Activated naive CD4-positive, alpha-beta T cell treated with anti-CD3 and anti-CD28 coated beads, Interleukin-2, amount 50 U/mL, for 24 hours (primary cell): Measurements from ENCODE around the gene C3.
A peak's percentile ranks its signal among the peaks of the same experiment; 100 is the strongest.

ENCODE experiments used
- H3K27ac Mint-ChIP-seq: one replicate; pipeline ENCODE4 v1.8.0; 2021; ENCODE audit warnings: mild to moderate bottlenecking, mixed read lengths
- H3K27me3 Mint-ChIP-seq: one replicate; pipeline ENCODE4 v1.8.0; 2021; ENCODE audit warnings: mixed read lengths
- H3K36me3 Mint-ChIP-seq: one replicate; pipeline ENCODE4 v1.8.0; 2021; ENCODE audit warnings: mixed read lengths
- H3K4me1 Mint-ChIP-seq: one replicate; pipeline ENCODE4 v1.8.0; 2021; ENCODE audit warnings: mixed read lengths
- H3K4me3 Mint-ChIP-seq: one replicate; pipeline ENCODE4 v1.8.0; 2021; ENCODE audit warnings: mild to moderate bottlenecking, mixed read lengths
- H3K9me3 Mint-ChIP-seq: one replicate; pipeline ENCODE4 v1.8.0; 2021; ENCODE audit warnings: mixed read lengths

C3 gene

DNA sequence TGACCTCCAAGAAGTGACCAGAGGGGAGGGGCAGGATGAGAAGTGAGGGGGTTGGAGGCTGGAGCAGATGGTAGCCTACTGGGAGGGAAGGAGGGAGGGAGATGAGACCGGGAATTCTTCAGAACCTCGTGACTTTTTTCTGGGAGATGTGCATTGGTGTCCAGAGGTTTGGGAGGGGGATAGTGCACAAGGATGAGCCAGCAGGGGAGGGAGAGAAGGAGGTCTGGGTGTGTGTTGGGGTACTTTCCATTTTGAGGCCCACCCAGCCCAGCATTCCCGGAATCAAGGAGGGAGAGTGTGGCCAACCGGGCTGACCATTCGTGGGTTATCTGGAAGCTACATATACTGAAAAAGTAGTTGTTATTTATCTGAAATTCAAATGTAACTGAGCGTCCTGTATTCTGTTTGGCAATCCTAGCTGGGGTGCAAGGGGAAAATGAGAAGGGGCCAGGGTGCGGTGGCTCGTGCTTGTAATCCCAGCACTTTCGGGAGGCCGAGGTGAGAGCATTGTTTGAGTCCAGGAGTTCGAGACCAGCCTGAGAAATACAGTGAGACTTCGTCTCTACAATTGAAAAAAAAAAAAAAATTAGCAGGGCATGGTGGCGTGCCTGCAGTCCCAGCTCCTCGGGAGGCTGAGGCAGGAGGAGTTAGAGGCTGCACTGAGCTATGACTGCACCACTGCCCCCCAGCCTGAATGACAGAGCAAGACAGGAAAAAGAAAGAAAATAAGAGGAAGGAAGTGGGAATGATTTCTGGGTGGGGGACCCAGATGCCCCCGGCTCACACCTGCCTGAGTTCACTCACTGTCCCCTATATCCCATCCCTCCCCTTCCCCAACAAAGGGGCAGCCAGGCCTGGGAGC is 4.4 kb upstream of the C3 start:
- no peak overlapping the region for H3K4me3 Mint-ChIP-seq
- no peaks in the 10 kb centered on the region for H3K27me3 Mint-ChIP-seq
- peaks cover 23% of the 10 kb centered on the region for H3K4me1 Mint-ChIP-seq
- no peaks in the 10 kb centered on the region for H3K36me3 Mint-ChIP-seq
- no peaks in the 10 kb centered on the region for H3K9me3 Mint-ChIP-seq
- H3K27ac Mint-ChIP-seq = no peak overlapping the region

DNA sequence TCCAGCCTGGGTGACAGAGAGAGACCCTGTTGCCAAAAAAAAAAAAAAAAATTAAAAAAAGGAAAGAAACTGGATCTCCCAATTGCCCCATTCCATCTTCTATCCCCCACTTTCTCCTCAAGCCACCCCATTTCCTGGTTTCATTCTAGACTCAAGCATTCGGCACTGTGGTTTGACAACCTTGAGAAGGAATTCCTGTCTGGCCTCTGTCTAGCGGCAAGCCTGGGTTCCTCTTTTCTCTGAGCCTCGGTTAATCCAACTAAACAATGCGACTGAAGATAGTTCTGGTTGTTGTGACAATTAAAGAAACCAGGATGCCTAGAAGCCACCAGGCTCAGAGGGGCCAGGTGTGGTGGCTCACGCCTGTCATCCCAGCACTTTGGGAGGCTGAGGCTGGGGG is 3.3 kb upstream of the C3 start:
- H3K27ac Mint-ChIP-seq = no peak overlapping the region

DNA sequence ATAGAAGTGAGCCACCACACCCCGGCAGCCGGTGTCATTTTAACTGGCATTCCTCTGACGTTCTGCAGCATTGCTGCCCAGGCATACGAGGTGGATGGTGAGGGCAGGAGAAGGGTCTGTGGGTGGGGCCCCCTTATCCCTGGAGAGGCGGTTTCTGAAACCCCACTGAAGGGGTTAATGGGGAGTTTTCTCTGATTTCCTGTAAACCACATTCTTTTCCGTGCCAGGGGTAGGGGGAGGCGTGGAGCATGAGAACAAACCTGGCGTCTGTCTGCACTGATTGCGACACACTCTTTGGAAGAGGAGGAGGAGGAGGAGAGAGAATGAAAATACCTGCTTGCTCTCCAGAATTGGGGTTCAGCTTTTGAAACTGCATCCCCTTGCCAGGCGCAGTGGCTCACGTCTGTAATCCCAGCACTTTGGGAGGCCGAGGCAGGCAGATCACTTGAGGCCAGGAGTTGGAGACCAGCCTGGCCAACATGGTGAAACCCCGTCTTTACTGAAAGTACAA is 2.7 kb upstream of the C3 start:
- Mint-ChIP-seq H3K27ac (no peak overlapping the region), H3K4me3 (no peak overlapping the region), H3K4me1 (peaks cover 23% of the 10 kb centered on the region), H3K27me3 (no peaks in the 10 kb centered on the region), H3K36me3 (no peaks in the 10 kb centered on the region), H3K9me3 (no peaks in the 10 kb centered on the region)

More for the DNA sequence above, 3.3 kb upstream of the C3 start:
- Mint-ChIP-seq H3K4me1 (peaks cover 23% of the 10 kb centered on the region), H3K4me3 (no peak overlapping the region), H3K9me3 (no peaks in the 10 kb centered on the region), H3K27me3 (no peaks in the 10 kb centered on the region), H3K36me3 (no peaks in the 10 kb centered on the region)

DNA sequence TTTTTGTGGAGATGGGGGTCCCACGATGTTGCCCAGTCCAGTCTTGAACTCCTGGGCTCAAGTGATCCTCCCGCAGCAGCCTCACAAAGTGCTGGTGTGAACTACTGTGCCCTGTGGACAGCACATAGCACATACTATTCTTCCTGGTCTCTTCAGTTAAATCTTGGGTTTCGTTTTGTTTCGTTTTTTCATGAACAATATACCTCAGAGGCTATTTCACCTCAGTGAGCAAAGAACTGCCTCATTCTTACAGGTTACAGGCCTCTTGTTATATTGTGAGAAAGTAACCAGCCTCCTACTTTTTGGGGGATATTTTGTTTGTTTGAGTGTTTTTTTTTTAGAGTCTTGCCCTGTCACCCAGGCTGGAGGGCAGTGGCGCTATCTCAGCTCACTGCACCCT is 1.3 kb upstream of the C3 start:
- H3K9me3 Mint-ChIP-seq = no peaks in the 10 kb centered on the region
- H3K4me3 Mint-ChIP-seq = no peak overlapping the region
- H3K4me1 Mint-ChIP-seq = peaks cover 23% of the 10 kb centered on the region
- H3K27ac Mint-ChIP-seq = no peak overlapping the region
- H3K27me3 Mint-ChIP-seq = no peaks in the 10 kb centered on the region
- no peaks in the 10 kb centered on the region for H3K36me3 Mint-ChIP-seq

DNA sequence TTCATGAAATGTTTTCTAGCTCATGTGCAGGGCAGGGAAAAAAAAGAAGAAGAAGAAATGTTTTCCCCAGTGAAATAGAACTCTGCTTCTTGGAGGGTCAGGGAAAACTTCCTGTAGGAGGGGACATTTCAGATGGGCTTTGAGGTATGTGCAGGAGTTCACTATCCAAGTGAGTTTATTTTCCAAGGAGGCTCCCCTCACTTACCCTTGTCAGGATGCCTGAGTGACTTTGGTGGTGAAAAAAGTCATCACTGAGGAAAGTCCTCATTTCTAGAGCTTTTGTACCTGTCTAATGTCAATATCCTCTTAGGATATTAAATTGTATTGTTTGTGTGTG is 656 bp upstream of the C3 start:
- no peak overlapping the region for H3K4me3 Mint-ChIP-seq
- peaks cover 23% of the 10 kb centered on the region for H3K4me1 Mint-ChIP-seq
- no peaks in the 10 kb centered on the region for H3K27me3 Mint-ChIP-seq
- H3K36me3 Mint-ChIP-seq = no peaks in the 10 kb centered on the region
- H3K9me3 Mint-ChIP-seq = no peaks in the 10 kb centered on the region
- peak overlapping the region; percentile 56 for H3K27ac Mint-ChIP-seq

DNA sequence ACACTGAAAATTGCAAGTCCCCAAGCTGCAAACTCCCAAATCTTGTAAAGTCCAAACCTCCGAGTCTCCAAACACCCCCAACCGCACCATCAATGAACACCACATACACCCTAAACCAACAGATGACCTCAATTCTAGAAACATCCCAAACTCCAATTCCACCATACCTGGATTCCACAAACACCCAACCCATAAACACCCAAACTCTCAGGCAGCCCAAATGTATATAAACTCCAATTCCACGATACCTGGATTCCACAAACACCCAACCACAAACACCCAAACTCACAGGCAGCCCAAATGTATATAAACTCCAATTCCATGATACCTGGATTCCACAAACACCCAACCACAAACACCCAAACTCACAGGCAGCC is 470 bp downstream of the C3 start:
- no peaks in the 10 kb centered on the region for H3K27me3 Mint-ChIP-seq
- no peaks in the 10 kb centered on the region for H3K36me3 Mint-ChIP-seq
- no peak overlapping the region for H3K4me3 Mint-ChIP-seq
- no peaks in the 10 kb centered on the region for H3K9me3 Mint-ChIP-seq
- H3K27ac Mint-ChIP-seq = no peak overlapping the region
- peaks cover 16% of the 10 kb centered on the region for H3K4me1 Mint-ChIP-seq

DNA sequence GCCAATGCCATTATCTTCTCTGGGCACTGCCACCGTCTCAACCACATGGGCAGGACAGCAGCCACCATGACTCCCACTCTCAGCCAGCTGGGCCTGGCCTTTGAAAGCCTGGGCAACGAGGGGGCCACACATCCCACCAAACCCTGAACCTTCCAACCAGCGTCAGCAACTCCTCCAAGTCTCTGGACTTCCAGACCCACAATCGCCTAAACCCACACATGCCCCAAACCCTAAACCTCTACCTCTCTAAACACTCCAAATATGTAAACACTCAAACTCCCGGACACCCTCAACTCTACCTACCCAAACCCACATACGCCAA is 949 bp downstream of the C3 start:
- Mint-ChIP-seq H3K4me3 (no peak overlapping the region), H3K36me3 (no peaks in the 10 kb centered on the region), H3K27ac (no peak overlapping the region), H3K4me1 (peaks cover 12% of the 10 kb centered on the region), H3K27me3 (no peaks in the 10 kb centered on the region), H3K9me3 (no peaks in the 10 kb centered on the region)

DNA sequence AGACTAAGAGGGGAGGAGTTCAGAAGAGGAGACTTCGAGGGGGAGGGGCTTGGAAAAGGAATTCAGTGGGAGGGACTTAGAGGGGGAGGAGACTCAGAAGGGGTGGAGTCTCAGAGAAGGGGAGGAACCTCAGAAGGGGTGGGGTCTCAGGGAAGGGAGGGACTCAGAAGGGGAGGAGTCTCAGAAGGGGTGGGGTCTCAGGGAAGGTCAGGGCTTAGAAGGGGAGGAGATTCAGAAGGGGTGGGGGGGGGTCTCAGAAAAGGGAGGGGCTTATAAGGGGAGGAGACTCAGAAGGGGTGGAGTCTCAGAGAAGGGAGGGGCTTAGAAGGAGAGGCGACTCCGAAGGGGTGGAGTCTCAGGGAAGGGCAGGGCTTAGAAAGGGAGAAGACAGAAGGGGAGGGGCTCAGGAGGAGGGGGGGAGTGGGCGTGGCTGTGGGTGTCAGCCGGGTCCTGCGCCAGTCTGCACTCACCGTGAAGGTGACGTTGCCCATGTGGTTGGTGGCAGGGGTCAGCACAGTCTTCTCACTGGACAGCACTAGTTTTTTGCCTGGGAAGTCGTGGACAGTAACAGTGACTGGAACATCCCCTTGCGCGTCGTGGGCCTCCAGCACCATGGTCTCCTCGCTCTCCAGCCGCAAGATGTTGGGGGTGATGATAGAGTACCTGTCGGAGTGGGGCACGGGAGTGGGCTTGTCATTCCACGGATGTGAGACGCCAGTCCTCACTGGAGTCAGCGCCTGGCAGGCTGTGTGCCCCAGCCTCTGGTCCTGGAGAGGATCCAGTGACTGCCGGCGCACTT is 1.5 kb downstream of the C3 start:
- H3K27me3 Mint-ChIP-seq = no peaks in the 10 kb centered on the region
- no peak overlapping the region for H3K27ac Mint-ChIP-seq
- H3K9me3 Mint-ChIP-seq = no peaks in the 10 kb centered on the region
- peaks cover 12% of the 10 kb centered on the region for H3K4me1 Mint-ChIP-seq
- H3K36me3 Mint-ChIP-seq = no peaks in the 10 kb centered on the region
- H3K4me3 Mint-ChIP-seq = no peak overlapping the region

DNA sequence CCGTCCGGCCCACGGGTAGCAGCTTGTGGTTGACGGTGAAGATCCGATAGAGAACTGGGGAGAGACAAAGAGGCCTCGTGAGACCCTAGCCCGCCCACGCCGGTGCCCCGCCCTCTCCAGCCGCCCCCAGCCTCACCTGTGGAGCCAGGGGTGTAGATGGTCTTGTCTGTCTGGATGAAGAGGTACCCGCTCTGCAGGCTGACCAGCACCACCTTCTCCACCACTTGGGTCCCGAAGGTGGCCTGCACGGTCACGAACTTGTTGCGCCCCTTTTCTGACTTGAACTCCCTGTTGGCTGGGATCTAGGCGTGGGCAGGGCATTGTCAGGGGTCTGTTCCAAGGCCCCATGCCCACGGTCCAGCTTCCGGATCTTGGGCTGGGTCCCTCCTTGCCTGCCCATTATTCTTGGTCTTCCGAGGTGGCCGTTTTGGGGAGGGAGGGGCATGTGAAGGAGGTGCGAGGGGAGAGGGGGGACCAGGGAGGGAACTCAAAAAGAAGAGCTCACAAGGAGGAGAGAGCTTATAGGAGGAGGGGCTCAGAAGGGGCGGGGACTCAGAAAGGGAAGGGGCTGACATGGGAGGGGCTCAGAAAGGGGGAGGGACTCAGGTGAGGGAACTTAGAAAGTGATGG is 2.2 kb downstream of the C3 start:
- Mint-ChIP-seq H3K9me3 (no peaks in the 10 kb centered on the region), H3K36me3 (no peaks in the 10 kb centered on the region), H3K4me3 (no peak overlapping the region), H3K27ac (no peak overlapping the region), H3K4me1 (peaks cover 7% of the 10 kb centered on the region), H3K27me3 (no peaks in the 10 kb centered on the region)

DNA sequence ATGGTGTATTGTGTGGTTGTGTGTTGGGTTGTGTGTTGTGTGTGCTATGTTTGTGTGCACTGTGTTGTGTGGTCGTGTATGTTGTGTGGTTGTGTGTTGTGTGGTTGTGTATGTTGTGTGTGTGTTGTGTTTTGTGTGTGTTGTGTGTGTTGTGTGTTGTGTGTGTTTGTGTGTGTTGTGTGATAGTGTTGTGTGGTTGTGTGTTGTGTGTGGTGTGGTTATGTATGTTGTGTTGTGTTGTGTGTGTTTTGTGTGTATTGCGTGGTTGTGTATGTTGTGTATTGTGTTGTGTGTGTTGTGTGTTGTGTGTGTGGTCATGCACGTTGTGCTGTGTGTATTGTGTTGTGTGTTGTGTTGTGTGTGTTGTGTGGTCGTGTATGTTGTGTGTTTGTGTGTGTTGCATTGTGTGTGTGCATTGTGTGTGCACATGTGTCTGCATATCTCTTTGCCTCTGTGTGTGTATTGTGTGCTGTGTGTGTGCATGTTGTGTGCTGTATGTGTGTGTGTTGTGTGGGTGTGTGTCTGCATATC is 2.9 kb downstream of the C3 start:
- Mint-ChIP-seq H3K27ac (peak overlapping the region; percentile 15), H3K36me3 (no peaks in the 10 kb centered on the region), H3K4me3 (no peak overlapping the region)

DNA sequence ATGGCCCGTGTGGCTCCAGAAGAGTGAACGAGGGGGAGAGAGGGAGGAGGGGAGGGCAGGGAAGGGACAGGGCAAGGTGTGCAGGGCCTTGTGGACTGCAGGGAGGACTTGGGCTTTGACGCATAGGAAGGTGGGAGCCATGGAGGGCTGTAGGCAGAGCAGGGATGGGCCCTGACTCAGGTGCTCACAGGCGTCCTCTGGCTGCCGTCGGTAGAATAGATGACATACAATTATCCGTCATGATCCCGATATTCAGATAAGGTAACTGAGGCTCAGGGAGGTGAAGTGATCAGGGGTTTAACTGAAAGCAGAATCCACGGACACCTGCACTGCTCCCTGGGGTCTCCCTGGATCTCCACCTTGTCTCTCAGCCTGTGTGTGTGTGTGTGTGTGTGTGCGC is 3.4 kb downstream of the C3 start:
- H3K4me1 Mint-ChIP-seq = peaks cover 4% of the 10 kb centered on the region
- no peak overlapping the region for H3K27ac Mint-ChIP-seq
- no peaks in the 10 kb centered on the region for H3K36me3 Mint-ChIP-seq
- no peaks in the 10 kb centered on the region for H3K27me3 Mint-ChIP-seq
- no peak overlapping the region for H3K4me3 Mint-ChIP-seq
- no peaks in the 10 kb centered on the region for H3K9me3 Mint-ChIP-seq

More for the DNA sequence above, 2.9 kb downstream of the C3 start:
- no peaks in the 10 kb centered on the region for H3K9me3 Mint-ChIP-seq
- no peaks in the 10 kb centered on the region for H3K27me3 Mint-ChIP-seq
- peaks cover 4% of the 10 kb centered on the region for H3K4me1 Mint-ChIP-seq

DNA sequence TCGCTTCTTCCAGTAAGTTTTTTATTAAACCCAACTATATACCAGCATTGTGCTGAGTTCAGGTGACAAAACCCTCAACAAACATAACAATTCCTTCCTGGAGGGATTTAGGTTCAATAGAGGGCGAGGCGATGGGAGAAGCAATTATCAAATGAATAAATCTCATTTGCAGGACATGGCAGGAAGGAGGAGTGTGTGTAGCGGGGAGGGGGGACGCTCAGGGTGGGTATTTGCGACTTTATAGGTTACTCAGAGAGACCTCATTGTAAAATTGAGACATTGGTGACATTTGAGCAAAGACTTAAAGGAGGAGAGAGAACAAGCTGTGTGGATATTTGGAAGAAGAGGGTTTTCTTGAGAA is 3.9 kb downstream of the C3 start:
- H3K4me3 Mint-ChIP-seq = no peak overlapping the region
- no peaks in the 10 kb centered on the region for H3K36me3 Mint-ChIP-seq
- no peaks in the 10 kb centered on the region for H3K9me3 Mint-ChIP-seq
- peak overlapping the region; percentile 64 for H3K27ac Mint-ChIP-seq
- no peaks in the 10 kb centered on the region for H3K27me3 Mint-ChIP-seq
- H3K4me1 Mint-ChIP-seq = peaks cover under 1% of the 10 kb centered on the region

DNA sequence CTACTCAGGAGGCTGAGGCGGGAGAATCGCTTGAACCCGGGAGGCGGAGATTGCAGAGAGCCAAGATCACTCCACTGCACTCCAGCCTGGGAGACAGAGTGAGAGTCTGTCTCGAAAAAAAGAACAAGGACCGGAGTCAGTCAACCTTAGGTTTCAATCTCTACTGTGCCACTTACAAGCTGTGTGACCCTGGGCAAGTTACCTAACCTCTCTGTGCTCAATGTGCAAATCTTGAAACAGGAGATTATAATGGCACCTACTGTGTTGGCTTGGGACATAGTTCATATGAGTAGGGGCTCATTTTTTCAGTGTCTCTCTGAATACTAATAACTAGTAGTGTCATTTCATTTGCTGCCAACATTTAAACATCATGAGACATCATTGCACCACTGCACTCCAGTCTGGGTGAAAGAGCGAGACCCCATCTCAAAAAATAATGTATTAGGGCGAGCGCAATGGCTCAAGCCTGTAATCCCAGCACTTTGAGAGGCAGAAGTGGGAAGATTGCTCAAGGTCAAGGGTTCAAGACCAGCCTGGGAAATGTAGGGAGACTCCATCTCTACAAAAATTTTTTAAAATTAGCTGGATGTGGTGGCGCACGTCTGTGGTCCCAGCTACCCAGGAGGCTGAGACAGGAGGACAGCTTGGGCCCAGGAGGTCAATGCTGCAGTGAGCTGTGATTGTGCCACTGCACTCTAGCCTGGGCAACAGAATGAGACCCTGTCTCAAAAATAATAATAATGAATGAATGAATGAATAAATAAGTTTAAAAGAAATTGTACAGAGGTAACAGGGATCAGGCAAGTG is 5.5 kb downstream of the C3 start:
- Mint-ChIP-seq H3K27ac (no peak overlapping the region), H3K4me3 (no peak overlapping the region), H3K27me3 (peaks cover 7% of the 10 kb centered on the region), H3K9me3 (no peaks in the 10 kb centered on the region), H3K36me3 (no peaks in the 10 kb centered on the region), H3K4me1 (peaks cover 13% of the 10 kb centered on the region)

DNA sequence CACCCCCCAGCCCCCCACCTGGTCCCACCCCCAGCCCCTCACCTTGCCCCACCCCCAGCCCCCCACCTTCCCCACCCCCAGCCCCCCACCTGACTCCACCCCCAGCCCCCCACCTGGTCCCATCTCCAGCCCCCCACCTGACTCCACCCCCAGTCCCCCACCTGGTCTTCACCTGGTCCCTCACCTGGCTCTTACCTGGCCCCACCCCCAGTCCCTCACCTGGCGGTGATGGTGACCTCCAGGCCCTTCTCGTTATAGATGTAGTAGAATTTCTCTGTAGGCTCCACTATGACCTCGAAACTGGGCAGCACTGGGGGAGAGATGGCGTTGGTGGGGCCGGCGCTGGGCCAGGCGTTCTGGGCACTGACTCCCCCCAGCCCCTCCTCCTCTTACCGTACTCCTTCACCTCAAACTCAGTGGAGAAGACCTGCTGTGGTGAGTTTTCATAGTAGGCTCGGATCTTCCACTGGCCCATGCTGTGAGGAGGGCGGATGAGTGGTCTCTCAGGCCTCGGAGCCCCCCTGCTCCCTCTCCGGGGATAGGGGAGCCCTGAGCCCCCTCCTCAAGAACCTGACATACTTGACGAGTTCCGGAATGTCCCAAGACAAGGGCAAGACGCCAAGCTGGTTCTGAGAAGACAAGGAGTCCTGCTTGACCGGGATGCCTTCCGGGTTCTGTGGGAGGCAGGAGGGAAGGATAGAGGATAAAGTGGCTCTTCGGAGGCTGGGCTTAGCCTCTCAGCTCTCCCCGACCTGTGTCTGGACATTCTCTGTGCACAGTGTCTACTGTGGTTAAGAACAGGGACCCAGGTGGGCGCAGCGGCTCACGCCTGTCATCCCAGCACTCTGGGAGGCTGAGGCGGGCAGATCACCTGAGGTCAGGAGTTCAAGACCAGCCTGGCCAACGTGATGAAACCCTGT is 6.4 kb downstream of the C3 start:
- peaks cover 13% of the 10 kb centered on the region for H3K4me1 Mint-ChIP-seq
- H3K4me3 Mint-ChIP-seq = no peak overlapping the region
- no peaks in the 10 kb centered on the region for H3K9me3 Mint-ChIP-seq
- H3K36me3 Mint-ChIP-seq = no peaks in the 10 kb centered on the region
- peaks cover 13% of the 10 kb centered on the region for H3K27me3 Mint-ChIP-seq
- peak overlapping the region; percentile 56 for H3K27ac Mint-ChIP-seq
